ENCODE measurements around the gene CYTH4.

GRCh38 chr22:37281195-37281594 is 1.1 kb upstream of the CYTH4 start:
- TF ChIP-seq POLR2A (IDR thresholded peaks at IDR 0.05), result no peak
- no peak for TF ChIP-seq CTCF (IDR thresholded peaks at IDR 0.05)

Measured in uterus (tissue), 2 donors.